NCI-H82 treated with DMSO at 0.1 percent for 48 hours (cell line): Measurements from ENCODE around the gene HS3ST3A1.

Experiments
- DNase-seq: peaks from one replicate; lab custom pipeline; 2025; ENCODE audit not compliant: unreplicated experiment; lab: John Stamatoyannopoulos, UW

HS3ST3A1 gene

GRCh38 chr17:13541032-13541480 lies 60.7 kb downstream of the HS3ST3A1 start:
- no peak for DNase-seq

DNA sequence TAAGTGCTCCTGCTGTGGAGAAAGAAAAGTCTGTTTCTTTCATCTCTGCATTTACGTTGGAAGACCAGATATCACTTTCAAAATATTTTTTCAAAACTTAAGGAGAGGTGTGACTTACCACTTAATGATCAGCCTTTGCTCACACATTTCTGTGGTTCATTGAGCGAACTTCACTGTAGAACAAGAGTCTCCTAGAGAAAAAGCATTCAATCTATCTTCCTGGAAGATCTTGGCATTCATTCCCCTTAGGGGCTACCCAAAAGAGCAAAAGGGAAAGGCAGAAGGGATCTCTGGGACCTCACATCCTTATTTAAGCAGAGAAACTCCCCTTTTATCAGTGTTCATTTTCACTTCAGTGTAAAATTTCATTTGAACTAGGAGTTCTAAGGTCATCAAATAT lies 61.2 kb downstream of the HS3ST3A1 start:
- DNase-seq: no peak

- no peak for DNase-seq
Measured at GRCh38 chr17:13539421-13539820, 62.3 kb downstream of the HS3ST3A1 start.

DNA sequence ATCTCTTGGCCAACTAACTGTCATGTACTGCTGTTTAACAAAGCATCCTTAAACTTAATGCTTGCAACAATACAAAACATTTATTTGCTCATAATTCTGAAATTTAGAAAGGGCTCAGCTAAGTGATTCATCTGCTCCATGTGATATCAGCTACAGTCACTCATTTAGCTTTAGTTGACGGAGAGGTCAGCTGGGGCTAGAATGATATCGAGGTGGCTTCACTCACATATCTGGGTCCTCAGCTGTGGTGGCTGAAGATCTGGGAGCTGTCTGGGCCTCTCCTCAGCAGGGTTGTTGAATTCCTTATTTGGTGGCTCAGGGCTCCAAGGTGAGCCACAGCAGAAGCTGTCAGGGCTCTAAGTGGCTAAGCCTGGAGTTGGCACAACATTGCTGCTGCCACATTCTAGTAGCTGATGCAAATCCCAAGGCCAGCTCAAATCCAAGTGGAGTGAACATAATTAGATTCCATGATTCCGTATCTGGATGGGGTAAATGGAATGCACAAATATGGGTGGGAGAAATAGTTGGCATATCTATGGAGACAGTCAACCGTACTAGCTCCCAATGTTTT lies 62.8 kb downstream of the HS3ST3A1 start:
- DNase-seq: no peak

- DNase-seq: no peak
Measured at GRCh38 chr17:13537871-13538643, 63.7 kb downstream of the HS3ST3A1 start.

GRCh38 chr17:13537167-13537731 lies 64.5 kb downstream of the HS3ST3A1 start:
- no peak for DNase-seq

DNA sequence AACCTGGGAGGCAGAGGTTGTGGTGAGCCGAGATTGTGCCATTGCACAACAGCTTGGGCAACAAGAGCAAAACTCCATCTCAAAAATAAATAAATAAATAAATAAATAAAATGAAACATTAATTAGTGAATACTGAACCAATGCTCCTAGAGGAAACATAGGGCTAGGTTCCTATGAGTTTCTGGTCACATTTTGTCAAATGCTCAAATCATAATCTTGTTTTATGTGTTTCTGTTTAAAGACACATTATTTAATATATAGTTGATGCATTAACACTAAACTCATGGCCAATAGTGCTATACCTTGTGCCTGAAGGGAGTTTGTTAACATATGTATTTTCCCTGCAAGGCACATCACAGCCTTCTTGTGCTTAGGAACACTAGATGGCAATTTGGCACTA lies 66.8 kb downstream of the HS3ST3A1 start:
- no peak for DNase-seq

DNA sequence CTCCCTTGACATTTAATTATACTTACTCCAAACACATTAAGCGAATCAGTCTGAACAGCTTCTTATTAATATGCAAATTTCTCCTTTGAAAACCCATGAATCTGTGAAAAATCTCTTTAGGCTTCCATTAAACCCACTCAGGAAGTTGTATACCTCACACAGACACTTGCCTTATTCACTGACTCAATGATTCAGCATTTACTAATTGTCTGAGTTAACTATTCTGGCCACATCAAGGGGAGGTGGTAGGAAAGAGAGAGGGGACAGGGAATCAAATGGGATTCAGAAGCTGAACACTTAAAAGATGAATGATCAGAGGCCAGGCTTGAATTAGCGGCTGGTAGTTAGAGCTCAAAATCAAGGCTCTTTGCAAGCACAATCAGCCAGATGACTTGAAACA lies 70.0 kb downstream of the HS3ST3A1 start:
- DNase-seq: no peak

DNA sequence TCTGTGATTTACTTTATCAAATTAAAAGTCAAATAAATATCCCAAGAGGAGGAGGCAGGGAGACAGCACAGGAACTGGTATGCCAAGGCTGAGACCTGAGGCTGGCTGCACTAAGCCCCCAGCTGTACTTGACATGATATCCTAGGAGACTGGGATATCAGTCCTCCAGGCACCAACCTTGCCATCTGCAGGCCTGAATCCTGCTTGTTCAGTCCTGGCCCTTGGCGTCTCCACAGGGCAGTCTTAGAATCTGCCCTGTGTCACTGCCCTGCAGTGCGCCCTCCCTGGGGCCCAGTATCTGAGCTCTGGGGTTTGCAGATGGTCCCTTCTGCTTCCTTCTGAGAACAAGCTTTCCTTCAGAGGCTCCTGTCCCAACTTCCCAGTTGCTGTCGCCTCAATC lies 75.9 kb downstream of the HS3ST3A1 start:
- no peak for DNase-seq

DNA sequence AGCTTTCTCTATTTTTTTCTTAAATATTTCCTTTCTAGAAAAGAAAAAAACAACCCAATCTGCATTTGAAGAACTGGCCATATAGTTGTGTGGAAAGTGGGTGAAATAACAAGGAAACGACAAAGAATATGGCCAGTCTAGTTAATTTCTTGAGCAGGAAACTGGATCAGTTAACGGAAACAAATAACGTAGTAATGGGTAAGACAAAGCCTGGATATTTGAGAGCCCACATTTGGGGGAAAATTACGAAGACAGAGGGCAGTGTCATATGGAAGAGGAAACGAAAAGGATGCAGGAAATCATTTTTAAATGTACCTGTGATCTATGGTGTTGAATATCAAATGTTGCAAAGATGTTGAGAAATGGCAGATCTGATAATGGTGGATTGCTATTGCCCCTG lies 78.6 kb downstream of the HS3ST3A1 start:
- no peak for DNase-seq

GRCh38 chr17:13522749-13523148 lies 79.0 kb downstream of the HS3ST3A1 start:
- DNase-seq: no peak

- no peak for DNase-seq
Measured at GRCh38 chr17:13521784-13522183, 79.9 kb downstream of the HS3ST3A1 start.

DNA sequence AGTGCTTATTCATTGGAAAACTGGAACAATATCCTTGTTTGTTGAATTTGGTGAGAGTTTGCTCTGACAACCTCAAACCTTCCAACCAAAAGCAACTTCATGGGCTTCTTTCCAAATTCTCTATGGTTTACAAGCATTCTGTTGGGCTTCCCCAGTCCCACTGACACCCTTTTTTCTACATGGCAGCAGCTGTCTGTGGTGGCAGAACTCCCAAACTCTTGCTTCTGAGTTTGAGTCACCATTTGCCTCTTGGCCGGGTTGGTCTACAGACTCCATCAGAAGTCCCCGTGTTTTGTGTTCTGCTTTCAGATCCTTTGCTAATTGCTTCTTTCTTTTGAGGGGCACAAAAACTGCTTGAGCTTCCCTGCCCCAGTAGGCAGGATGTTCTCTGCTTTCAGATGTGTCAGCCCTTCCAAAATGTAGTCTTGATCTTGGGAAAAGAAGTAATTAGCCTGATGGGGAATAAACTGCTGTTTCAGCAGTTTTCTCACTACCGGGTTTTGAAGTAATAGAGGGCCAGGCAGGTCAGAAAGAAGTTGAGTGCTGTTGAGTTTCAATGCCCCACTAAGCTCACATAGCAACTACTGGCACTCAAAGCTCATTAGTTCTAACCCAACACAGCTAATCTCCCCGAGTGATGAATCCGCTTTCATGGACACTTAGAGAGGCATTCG lies 80.7 kb downstream of the HS3ST3A1 start:
- DNase-seq: no peak

GRCh38 chr17:13518261-13519000 lies 83.3 kb downstream of the HS3ST3A1 start:
- DNase-seq: no peak

- no peak for DNase-seq
Measured at GRCh38 chr17:13513039-13513405, 88.7 kb downstream of the HS3ST3A1 start.

GRCh38 chr17:13510062-13510461 lies 91.7 kb downstream of the HS3ST3A1 start:
- DNase-seq: no peak

DNA sequence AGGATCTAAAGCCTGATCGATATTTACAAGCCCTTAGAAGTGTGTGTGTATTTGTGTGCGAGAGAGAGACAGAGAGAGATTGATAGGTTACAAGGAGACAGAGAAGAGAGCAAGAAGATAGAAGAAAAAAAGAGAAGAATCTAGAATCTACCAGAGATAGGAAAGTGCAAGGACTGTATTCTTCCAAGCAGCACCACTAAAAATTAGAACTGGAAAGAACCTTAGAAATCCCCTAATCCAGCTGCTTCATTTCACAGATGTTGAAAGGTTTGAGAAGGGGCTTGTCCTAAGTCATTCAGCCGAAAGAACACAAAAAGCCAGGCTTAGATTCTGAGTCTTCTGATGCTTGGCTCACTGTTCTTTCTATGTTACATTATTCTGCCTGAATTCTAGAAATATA lies 92.2 kb downstream of the HS3ST3A1 start:
- DNase-seq: no peak

DNA sequence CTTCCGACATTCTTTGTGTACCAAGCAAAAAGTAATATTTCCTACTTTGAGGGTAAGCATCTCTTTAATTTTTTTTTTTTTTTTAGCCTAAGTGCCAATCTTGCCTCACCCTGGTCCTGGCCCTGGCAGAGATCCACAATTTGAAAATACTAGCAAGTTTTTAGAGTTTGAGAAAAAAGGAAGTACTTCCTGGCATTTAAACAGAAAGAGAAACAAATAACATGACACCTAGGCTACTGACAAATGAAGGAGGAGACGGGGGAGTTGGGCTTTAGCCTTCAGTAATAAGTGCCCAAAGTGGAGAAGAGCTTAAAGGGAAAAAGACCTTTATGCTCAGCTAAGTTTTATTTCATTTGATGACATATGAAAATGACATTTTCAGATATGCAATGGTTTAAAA lies 92.8 kb downstream of the HS3ST3A1 start:
- no peak for DNase-seq

GRCh38 chr17:13503526-13503925 lies 98.2 kb downstream of the HS3ST3A1 start:
- no peak for DNase-seq

DNA sequence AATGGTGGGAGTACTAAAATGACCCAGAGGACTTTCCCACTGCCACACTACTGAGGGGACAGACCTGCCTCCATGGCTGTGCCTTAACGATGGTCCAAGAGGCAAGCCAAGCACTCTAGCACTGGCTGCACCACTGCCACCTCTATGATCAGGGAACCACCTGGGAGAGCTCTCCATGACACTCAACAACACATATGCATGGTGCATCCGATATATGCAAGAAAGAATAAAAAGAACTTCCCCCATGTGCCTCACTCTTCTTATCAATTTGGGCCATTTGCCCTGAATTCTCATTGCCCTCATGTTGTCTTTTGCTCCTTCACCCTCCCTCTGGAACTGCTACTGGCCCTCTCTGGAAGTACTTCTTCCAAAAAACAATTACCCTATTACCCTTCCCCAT lies 99.5 kb downstream of the HS3ST3A1 start:
- DNase-seq: no peak

GRCh38 chr17:13500947-13501346 lies 100.8 kb downstream of the HS3ST3A1 start:
- no peak for DNase-seq
